ENCODE results near the gene TRIM3. TPM values are rescaled to one million over a fixed set of nuclear protein-coding genes. Genes with fewer than 3 reads are reported as not detected.

Gene TRIM3
- total and polyA plus RNA-seq, 5 experiments from 2014 or later = 1.2 to 25.9 (median 2.4) TPM

- H3K27ac Mint-ChIP-seq = peak overlapping the region; percentile 89 to 99 (median 98)
- DNase-seq (peak in 1 of 10 donors; percentile 25), ATAC-seq (no peak)
- H3K9me3 Mint-ChIP-seq = peaks cover 0 to 3% (median 0%) of the 10 kb centered on the region in 9 donors
- peaks cover 0 to 2% (median 0%) of the 10 kb centered on the region in 5 donors for H3K27me3 Mint-ChIP-seq
- peaks cover 5 to 37% (median 20%) of the 10 kb centered on the region in 3 donors for H3K36me3 Mint-ChIP-seq
- H3K4me3 Mint-ChIP-seq = peak overlapping the region; percentile 70 to 97 (median 86)
- H3K4me1 Mint-ChIP-seq = peaks cover 58 to 94% (median 85%) of the 10 kb centered on the region in 4 donors
- POLR2A ChIA-PET = interaction anchor here (1.3 to 10.3 kb wide), 7 partner anchors 11 to 207 kb away, joined by 3 to 421 read pairs (median 22); partner anchors contain the start of genes APBB1, ARFIP2, SMPD1 and TAF10
Observed at GRCh38 chr11:6405052-6405667, 68.6 kb downstream of the TRIM3 start.

- Mint-ChIP-seq H3K9me3 (peaks cover 0 to 3% (median 0%) of the 10 kb centered on the region in 9 donors), H3K4me1 (peaks cover 60 to 94% (median 88%) of the 10 kb centered on the region in 4 donors), H3K27ac (peak overlapping the region; percentile 89 to 99 (median 98)), H3K36me3 (peaks cover 9 to 37% (median 23%) of the 10 kb centered on the region in 3 donors), H3K4me3 (peak overlapping the region; percentile 70 to 97 (median 86)), H3K27me3 (peaks cover 0 to 2% (median 0%) of the 10 kb centered on the region in 5 donors)
- ATAC-seq (peak; percentile 41 to 61), DNase-seq (peak in 7 of 10 donors; percentile 39 to 72 (median 51))
- POLR2A ChIA-PET = interaction anchor here (1.3 to 10.3 kb wide), 8 partner anchors 12 to 208 kb away, joined by 3 to 421 read pairs (median 18); partner anchors contain the start of genes APBB1, ARFIP2, SMPD1 and TAF10
Observed at GRCh38 chr11:6404342-6405051, 69.2 kb downstream of the TRIM3 start.

GRCh38 chr11:6403539-6403938, 70.2 kb downstream of the TRIM3 start:
- Mint-ChIP-seq H3K4me1 (peaks cover 67 to 97% (median 94%) of the 10 kb centered on the region in 4 donors), H3K27me3 (peaks cover 0 to 2% (median 0%) of the 10 kb centered on the region in 5 donors), H3K36me3 (peaks cover 13 to 41% (median 25%) of the 10 kb centered on the region in 3 donors), H3K9me3 (peaks cover 0 to 3% (median 0%) of the 10 kb centered on the region in 9 donors), H3K4me3 (peak overlapping the region; percentile 75 to 97 (median 86)), H3K27ac (peak overlapping the region; percentile 89 to 99 (median 98))
- POLR2A ChIA-PET = interaction anchor here (1.2 to 10.3 kb wide), 14 partner anchors 13 to 280 kb away, joined by 3 to 421 read pairs (median 9); partner anchors contain the start of genes APBB1, ARFIP2, MRPL17 and SMPD1
- ATAC-seq (no peak), DNase-seq (no peak)

- Mint-ChIP-seq H3K27ac (peak overlapping the region; percentile 89 to 99 (median 98)), H3K27me3 (peaks cover 0 to 2% (median 0%) of the 10 kb centered on the region in 5 donors), H3K4me3 (peak overlapping the region; percentile 74 to 97 (median 86)), H3K4me1 (peaks cover 68 to 100% (median 93%) of the 10 kb centered on the region in 4 donors), H3K9me3 (peaks cover 0 to 3% (median 0%) of the 10 kb centered on the region in 9 donors), H3K36me3 (peaks cover 19 to 46% (median 31%) of the 10 kb centered on the region in 3 donors)
- POLR2A ChIA-PET = interaction anchor here (0.6 to 10.3 kb wide), 18 partner anchors 12 to 343 kb away, joined by 3 to 421 read pairs (median 6); partner anchors contain the start of genes APBB1, ARFIP2, MRPL17 and SMPD1
- ATAC-seq = peak; percentile 89 to 90
- peak; percentile 54 to 98 (median 89) for DNase-seq
Observed at GRCh38 chr11:6402561-6402981, 71.2 kb downstream of the TRIM3 start.

GRCh38 chr11:6402061-6402470, 71.7 kb downstream of the TRIM3 start:
- peak overlapping the region; percentile 89 to 99 (median 98) for H3K27ac Mint-ChIP-seq
- DNase-seq (no peak), ATAC-seq (peak; percentile 23 to 31)
- POLR2A ChIA-PET = interaction anchor here (0.6 to 10.3 kb wide), 16 partner anchors 11 to 281 kb away, joined by 3 to 421 read pairs (median 6); partner anchors contain the start of genes APBB1, ARFIP2, MRPL17 and SMPD1
- H3K9me3 Mint-ChIP-seq = peaks cover 0 to 3% (median 0%) of the 10 kb centered on the region in 9 donors
- H3K27me3 Mint-ChIP-seq = peaks cover 0 to 2% (median 0%) of the 10 kb centered on the region in 5 donors
- H3K4me1 Mint-ChIP-seq = peaks cover 65 to 100% (median 92%) of the 10 kb centered on the region in 4 donors
- H3K4me3 Mint-ChIP-seq = peak overlapping the region; percentile 74 to 97 (median 86)
- peaks cover 19 to 46% (median 35%) of the 10 kb centered on the region in 3 donors for H3K36me3 Mint-ChIP-seq

GRCh38 chr11:6401464-6401863, 72.3 kb downstream of the TRIM3 start:
- peaks cover 63 to 100% (median 90%) of the 10 kb centered on the region in 4 donors for H3K4me1 Mint-ChIP-seq
- peaks cover 0 to 2% (median 0%) of the 10 kb centered on the region in 5 donors for H3K27me3 Mint-ChIP-seq
- DNase-seq = no peak
- peaks cover 21 to 47% (median 40%) of the 10 kb centered on the region in 3 donors for H3K36me3 Mint-ChIP-seq
- peak overlapping the region in 9 of 10 donors; percentile 33 to 91 (median 80) for H3K4me3 Mint-ChIP-seq
- H3K27ac Mint-ChIP-seq = peak overlapping the region; percentile 89 to 99 (median 98)
- POLR2A ChIA-PET = interaction anchor here (0.7 to 10.3 kb wide), 8 partner anchors 10 to 206 kb away, joined by 3 to 421 read pairs (median 9); partner anchors contain the start of genes APBB1, ARFIP2, SMPD1 and TIMM10B
- H3K9me3 Mint-ChIP-seq = peaks cover 0 to 3% (median 0%) of the 10 kb centered on the region in 9 donors
- no peak for ATAC-seq

GRCh38 chr11:6400431-6401345, 73.1 kb downstream of the TRIM3 start:
- Mint-ChIP-seq H3K4me1 (peaks cover 63 to 100% (median 88%) of the 10 kb centered on the region in 4 donors), H3K27me3 (peaks cover 0 to 2% (median 0%) of the 10 kb centered on the region in 5 donors), H3K4me3 (peak overlapping the region in 9 of 10 donors; percentile 36 to 83 (median 60)), H3K9me3 (peaks cover 0 to 3% (median 0%) of the 10 kb centered on the region in 9 donors), H3K36me3 (peaks cover 23 to 55% (median 42%) of the 10 kb centered on the region in 3 donors), H3K27ac (peak overlapping the region; percentile 87 to 99 (median 92))
- no peak for ATAC-seq
- DNase-seq = no peak
- POLR2A ChIA-PET = interaction anchor here (1.8 to 10.3 kb wide), 5 partner anchors 10 to 81 kb away, joined by 5 to 421 read pairs (median 102); partner anchors contain the start of genes APBB1, ARFIP2, SMPD1 and TIMM10B

Other genes starting within 250 kb of the TRIM3 start
- gene FHIP1B, start 239.3 kb downstream of the TRIM3 start, total RNA-seq = 10 to 100 TPM; 46.7 to 48.5 TPM
- gene FHIP1B, start 239.3 kb downstream of the TRIM3 start, polyA plus RNA-seq = 10 to 100 TPM in 2 of 3 donors, 1 to 10 TPM in 1; 9.3 to 14.9 (median 11.4) TPM
- gene CNGA4, start 234.9 kb downstream of the TRIM3 start, total RNA-seq = 1 to 10 TPM in 1 of 2 experiments, under 1 TPM in 1; 0.70 to 1.2 TPM
- under 1 TPM in 2 of 3 donors, not detected in 1; 0.13 to 0.33 TPM for gene CNGA4, start 234.9 kb downstream of the TRIM3 start, polyA plus RNA-seq
- gene CCKBR, start 214.1 kb downstream of the TRIM3 start, total RNA-seq = not detected
- not detected for gene CCKBR, start 214.1 kb downstream of the TRIM3 start, polyA plus RNA-seq
- not detected for gene CAVIN3, start 153.4 kb downstream of the TRIM3 start, total RNA-seq
- gene CAVIN3, start 153.4 kb downstream of the TRIM3 start, polyA plus RNA-seq = not detected
- gene SMPD1, start 83.5 kb downstream of the TRIM3 start, total RNA-seq = 10 to 100 TPM; 54.8 to 62.0 TPM
- 10 to 100 TPM; 22.4 to 32.6 (median 31.7) TPM for gene SMPD1, start 83.5 kb downstream of the TRIM3 start, polyA plus RNA-seq
- 100 to 1,000 TPM; 135 to 141 TPM for gene APBB1, start 54.8 kb downstream of the TRIM3 start, total RNA-seq
- gene APBB1, start 54.8 kb downstream of the TRIM3 start, polyA plus RNA-seq = 100 to 1,000 TPM; 115 to 196 (median 146) TPM
- gene HPX, start 33.0 kb downstream of the TRIM3 start, total RNA-seq = 1 to 10 TPM; 1.6 to 1.7 TPM
- not detected for gene HPX, start 33.0 kb downstream of the TRIM3 start, polyA plus RNA-seq
- gene ARFIP2, start 7.4 kb upstream of the TRIM3 start, total RNA-seq = 10 to 100 TPM; 54.6 to 56.1 TPM
- gene ARFIP2, start 7.4 kb upstream of the TRIM3 start, polyA plus RNA-seq = 10 to 100 TPM; 31.1 to 43.8 (median 38.3) TPM
- 10 to 100 TPM; 69.2 to 71.5 TPM for gene TIMM10B, start 7.6 kb upstream of the TRIM3 start, total RNA-seq
- gene TIMM10B, start 7.6 kb upstream of the TRIM3 start, polyA plus RNA-seq = 10 to 100 TPM; 30.5 to 42.7 (median 30.9) TPM
- 10 to 100 TPM; 62.4 to 62.8 TPM for gene DNHD1, start 23.3 kb upstream of the TRIM3 start, total RNA-seq
- 1 to 10 TPM; 1.0 to 1.9 (median 1.1) TPM for gene DNHD1, start 23.3 kb upstream of the TRIM3 start, polyA plus RNA-seq
- gene RRP8, start 129.7 kb upstream of the TRIM3 start, total RNA-seq = 10 to 100 TPM; 35.3 to 35.7 TPM
- gene RRP8, start 129.7 kb upstream of the TRIM3 start, polyA plus RNA-seq = 10 to 100 TPM; 17.8 to 25.9 (median 20.9) TPM
- 10 to 100 TPM; 88.5 to 93.5 TPM for gene ILK, start 129.8 kb upstream of the TRIM3 start, total RNA-seq
- 10 to 100 TPM; 63.7 to 72.5 (median 68.5) TPM for gene ILK, start 129.8 kb upstream of the TRIM3 start, polyA plus RNA-seq
- 100 to 1,000 TPM; 107 to 116 TPM for gene TAF10, start 138.3 kb upstream of the TRIM3 start, total RNA-seq
- gene TAF10, start 138.3 kb upstream of the TRIM3 start, polyA plus RNA-seq = 100 to 1,000 TPM; 247 to 332 (median 249) TPM
- 100 to 1,000 TPM; 130 TPM for gene TPP1, start 145.5 kb upstream of the TRIM3 start, total RNA-seq
- 100 to 1,000 TPM in 1 of 3 donors, 10 to 100 TPM in 2; 84.8 to 107 (median 85.1) TPM for gene TPP1, start 145.5 kb upstream of the TRIM3 start, polyA plus RNA-seq
- gene DCHS1, start 181.9 kb upstream of the TRIM3 start, total RNA-seq = 10 to 100 TPM; 14.4 to 14.9 TPM
- 1 to 10 TPM; 2.2 to 6.1 (median 2.9) TPM for gene DCHS1, start 181.9 kb upstream of the TRIM3 start, polyA plus RNA-seq
- gene MRPL17, start 209.4 kb upstream of the TRIM3 start, total RNA-seq = 10 to 100 TPM; 27.5 to 30.1 TPM
- gene MRPL17, start 209.4 kb upstream of the TRIM3 start, polyA plus RNA-seq = 10 to 100 TPM; 16.2 to 23.6 (median 16.5) TPM